ENCODE data around the gene COL17A1. TPM values are rescaled to one million over a fixed set of nuclear protein-coding genes. Genes with fewer than 3 reads are reported as not detected.

The COL17A1 gene
- total and polyA plus RNA-seq, 9 of the 15 experiments (the other 6 are each of a cell fraction or from before 2014, with no cell fraction given), result not detected

DNA sequence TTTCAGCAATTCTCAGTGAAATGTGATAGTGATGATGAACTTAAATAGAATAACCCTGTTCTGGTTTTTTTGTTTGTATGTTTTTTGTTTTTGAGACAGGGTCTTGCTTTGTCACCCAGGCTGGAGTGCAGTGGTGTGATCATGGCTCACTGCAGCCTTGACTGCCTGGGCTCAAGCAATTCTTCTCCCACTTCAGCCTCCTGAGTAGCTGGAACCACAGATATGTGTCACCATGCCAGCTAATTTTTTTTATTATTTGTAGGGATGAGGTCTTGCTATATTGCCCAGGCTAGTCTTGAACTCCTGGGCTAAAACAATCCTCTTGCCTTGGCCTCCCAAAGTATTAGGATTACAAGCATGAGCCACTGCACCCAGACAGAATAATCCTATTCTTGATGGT lies 14.3 kb upstream of the COL17A1 start:
- Histone ChIP-seq H3K4me3 (no peak overlapping the region), H3K79me2 (ENCODE audit: control insufficient read depth, insufficient read depth, low read length) (no peaks in the 10 kb centered on the region), H3K9me3 (replicated peaks; ENCODE audit: control insufficient read depth, insufficient read depth, low read depth, low read length) (no peaks in the 10 kb centered on the region; the same call in none of the 2 replicates), H3K4me2 (ENCODE audit: insufficient read depth, low read length) (no peak overlapping the region), H3K27ac (ENCODE audit: extremely low read depth, low read depth, low read length) (no peak overlapping the region), H2AFZ (ENCODE audit: low read depth, low read length) (no peak overlapping the region), H4K20me1 (replicated peaks; ENCODE audit: control insufficient read depth, insufficient read depth, low read length) (no peaks in the 10 kb centered on the region), H3K9ac (ENCODE audit: insufficient read depth in 1 of 2, low read depth in 2 of 2, low read length in 2 of 2) (no peak overlapping the region), H3K9me1 (ENCODE audit: control insufficient read depth, insufficient read depth, low read length) (no peaks in the 10 kb centered on the region), H3K27me3 (ENCODE audit: control insufficient read depth in 2 of 2, insufficient read depth in 2 of 2, low read length in 2 of 2) (no peaks in the 10 kb centered on the region; a peak in 1 of 5 replicates), H3K4me1 (replicated peaks in 1 of 2; ENCODE audit: control insufficient read depth in 2 of 2, insufficient read depth in 2 of 2, low read length in 2 of 2) (no peaks in the 10 kb centered on the region), H3K36me3 (ENCODE audit: control insufficient read depth, insufficient read depth, low read length) (no peaks in the 10 kb centered on the region)
- in situ Hi-C loops (cut with MboI) (no loop called here), intact Hi-C loops (cut with micrococcal nuclease) (no loop called here)
- no peak for FAIRE-seq
- TF ChIP-seq KAT2B (IDR thresholded peaks at IDR 0.05; ENCODE audit: low read depth, low read length), result no peak
- CTCF ChIA-PET (ENCODE audit: low intra/inter-chr PET ratio), result no interaction called here
- no peak for DNase-seq (ENCODE audit: extremely low read depth in 1 of 4, low spot score in 3 of 4)
- no TSS peak for BruUV-seq (replicated peaks)
- ATAC-seq, result no peak
- POLR2A ChIA-PET, result interaction anchor here (1.1 kb wide), 1 partner anchor 13 kb away, joined by 3 read pairs; no protein-coding TSS in a partner anchor

DNA sequence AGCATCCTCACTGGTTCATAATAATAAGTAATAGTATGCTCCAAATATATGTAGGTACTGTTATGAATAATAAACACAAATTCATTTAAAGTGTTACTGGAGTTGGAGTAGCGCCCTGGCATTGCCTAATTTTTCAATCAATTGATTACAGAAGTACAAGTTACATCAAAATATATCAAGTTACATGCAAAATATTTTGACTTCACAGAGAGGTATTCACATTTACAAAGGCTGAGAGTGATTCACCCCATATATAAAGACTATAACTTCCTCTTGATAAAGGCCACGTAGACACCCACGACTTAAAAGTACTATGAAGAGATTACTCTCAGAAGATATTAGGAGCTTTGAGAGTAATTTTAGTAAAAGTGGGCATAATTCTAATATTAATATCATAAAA lies 13.6 kb upstream of the COL17A1 start:
- ATAC-seq, result no peak
- in situ Hi-C loops (cut with MboI), result no loop called here
- no peaks in the 10 kb centered on the region for H4K20me1 ChIP-seq (replicated peaks; ENCODE audit: control insufficient read depth, insufficient read depth, low read length)
- H3K4me3 ChIP-seq, result no peak overlapping the region
- POLR2A ChIA-PET, result interaction anchor here (0.7 kb wide), 1 partner anchor 9 kb away, joined by 3 read pairs; no protein-coding TSS in a partner anchor
- 0% methylated on average over 3 of the region's 3 CpGs for WGBS (ENCODE audit: insufficient coverage, low coverage, missing lambda C conversion rate)
- no peaks in the 10 kb centered on the region for H3K27me3 ChIP-seq (ENCODE audit: control insufficient read depth in 2 of 2, insufficient read depth in 2 of 2, low read length in 2 of 2)
- H3K79me2 ChIP-seq (ENCODE audit: control insufficient read depth, insufficient read depth, low read length), result no peaks in the 10 kb centered on the region
- H3K9me1 ChIP-seq (ENCODE audit: control insufficient read depth, insufficient read depth, low read length), result no peaks in the 10 kb centered on the region
- DNase-seq (ENCODE audit: extremely low read depth in 1 of 4, low spot score in 3 of 4), result no peak
- H3K4me2 ChIP-seq (ENCODE audit: insufficient read depth, low read length), result no peak overlapping the region
- no peak for FAIRE-seq
- no peaks in the 10 kb centered on the region for H3K36me3 ChIP-seq (ENCODE audit: control insufficient read depth, insufficient read depth, low read length)
- intact Hi-C loops (cut with micrococcal nuclease), result no loop called here
- TF ChIP-seq ETV1 (tag; conservative IDR thresholded peaks at IDR 0.05; ENCODE audit: low read depth) (no peak), ZNF133 (CRISPR knock-in tag; IDR thresholded peaks at IDR 0.05) (no peak), SMAD2 (IDR thresholded peaks at IDR 0.05; ENCODE audit: low read depth, low read length) (no peak)
- TF ChIP-seq, protein P1, sequence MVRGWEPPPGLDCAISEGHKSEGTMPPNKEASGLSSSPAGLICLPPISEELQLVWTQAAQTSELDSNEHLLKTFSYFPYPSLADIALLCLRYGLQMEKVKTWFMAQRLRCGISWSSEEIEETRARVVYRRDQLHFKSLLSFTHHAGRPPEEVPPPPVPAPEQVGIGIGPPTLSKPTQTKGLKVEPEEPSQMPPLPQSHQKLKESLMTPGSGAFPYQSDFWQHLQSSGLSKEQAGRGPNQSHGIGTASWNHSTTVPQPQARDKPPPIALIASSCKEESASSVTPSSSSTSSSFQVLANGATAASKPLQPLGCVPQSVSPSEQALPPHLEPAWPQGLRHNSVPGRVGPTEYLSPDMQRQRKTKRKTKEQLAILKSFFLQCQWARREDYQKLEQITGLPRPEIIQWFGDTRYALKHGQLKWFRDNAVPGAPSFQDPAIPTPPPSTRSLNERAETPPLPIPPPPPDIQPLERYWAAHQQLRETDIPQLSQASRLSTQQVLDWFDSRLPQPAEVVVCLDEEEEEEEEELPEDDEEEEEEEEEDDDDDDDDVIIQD (CRISPR knock-in tag; IDR thresholded peaks at IDR 0.05), result no peak
- TF ChIP-seq, protein P2, sequence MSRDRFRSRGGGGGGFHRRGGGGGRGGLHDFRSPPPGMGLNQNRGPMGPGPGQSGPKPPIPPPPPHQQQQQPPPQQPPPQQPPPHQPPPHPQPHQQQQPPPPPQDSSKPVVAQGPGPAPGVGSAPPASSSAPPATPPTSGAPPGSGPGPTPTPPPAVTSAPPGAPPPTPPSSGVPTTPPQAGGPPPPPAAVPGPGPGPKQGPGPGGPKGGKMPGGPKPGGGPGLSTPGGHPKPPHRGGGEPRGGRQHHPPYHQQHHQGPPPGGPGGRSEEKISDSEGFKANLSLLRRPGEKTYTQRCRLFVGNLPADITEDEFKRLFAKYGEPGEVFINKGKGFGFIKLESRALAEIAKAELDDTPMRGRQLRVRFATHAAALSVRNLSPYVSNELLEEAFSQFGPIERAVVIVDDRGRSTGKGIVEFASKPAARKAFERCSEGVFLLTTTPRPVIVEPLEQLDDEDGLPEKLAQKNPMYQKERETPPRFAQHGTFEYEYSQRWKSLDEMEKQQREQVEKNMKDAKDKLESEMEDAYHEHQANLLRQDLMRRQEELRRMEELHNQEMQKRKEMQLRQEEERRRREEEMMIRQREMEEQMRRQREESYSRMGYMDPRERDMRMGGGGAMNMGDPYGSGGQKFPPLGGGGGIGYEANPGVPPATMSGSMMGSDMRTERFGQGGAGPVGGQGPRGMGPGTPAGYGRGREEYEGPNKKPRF (IDR thresholded peaks at IDR 0.05; ENCODE audit: low read depth, low read length), result no peak
- CTCF ChIA-PET (ENCODE audit: low intra/inter-chr PET ratio), result no interaction called here
- no peak overlapping the region for H3K9ac ChIP-seq (ENCODE audit: insufficient read depth in 1 of 2, low read depth in 2 of 2, low read length in 2 of 2)
- BruUV-seq (replicated peaks), result no TSS peak
- H3K27ac ChIP-seq (ENCODE audit: extremely low read depth, low read depth, low read length), result no peak overlapping the region
- H2AFZ ChIP-seq (ENCODE audit: low read depth, low read length), result no peak overlapping the region
- H3K9me3 ChIP-seq (replicated peaks; ENCODE audit: control insufficient read depth, insufficient read depth, low read depth, low read length), result no peaks in the 10 kb centered on the region; the same call in none of the 2 replicates
- H3K4me1 ChIP-seq (replicated peaks in 1 of 2; ENCODE audit: control insufficient read depth in 2 of 2, insufficient read depth in 2 of 2, low read length in 2 of 2), result no peaks in the 10 kb centered on the region
